GM12878 (cell line): ENCODE measurements around the gene CHCHD1. TPM values are rescaled to one million over a fixed set of nuclear protein-coding genes. Genes with fewer than 3 reads are reported as not detected.

Experiments
- ATAC-seq: fragments of 200-7000 bp; cut with Tn5 transposase; 3 replicates; pipeline ENCODE4 v1.9.1; 2020; ENCODE audit warnings: mild to moderate bottlenecking, moderate library complexity
- BruUV-seq: library from RNA; stranded (reverse); fragments of 400-500 nt; replicated peaks from 2 replicates; lab custom pipeline; 2021; lab: Mats Ljungman, UMichigan
- CTCF ChIA-PET: fragments of 300-600 bp; sonication (Branson Sonifier 250); formaldehyde crosslinking; extraction: SDS; loops from one replicate; lab custom pipeline; 2021; ENCODE audit warnings: inconsistent platforms; lab: Yijun Ruan, JAX
- POLR2A ChIA-PET: fragments of 350-600 bp; formaldehyde crosslinking; extraction: SDS; loops from one replicate; lab custom pipeline; 2021; ENCODE audit warnings: inconsistent platforms; lab: Charles Lee
- RAD21 ChIA-PET: fragments of 300-600 bp; sonication (Branson Sonifier 250); formaldehyde crosslinking; loops from one replicate; lab custom pipeline; 2023; ENCODE audit warnings: antibody characterized with exemption; ENCODE audit not compliant: unreplicated experiment; lab: Charles Lee
- SMC1A ChIA-PET: fragments of 300-600 bp; sonication (Branson Sonifier 250); formaldehyde crosslinking; loops from one replicate; lab custom pipeline; 2023; ENCODE audit not compliant: unreplicated experiment, uncharacterized antibody; lab: Charles Lee
- DNase-seq: peaks from one replicate; pipeline ENCODE4 v3.0.0-alpha.2; 2011; ENCODE audit warnings: low read depth, low spot score
- FAIRE-seq: peaks from 3 replicates; lab custom pipeline; 2011; peaks lifted over from hg19 to GRCh38; lab: Jason Lieb, UNC
- H2AFZ ChIP-seq: 2 replicates; pipeline ENCODE4 v1.6.0; 2011; ENCODE audit warnings: low read depth, low read length, control low read depth; ENCODE audit not compliant: control insufficient read depth
- H3K27ac ChIP-seq: 2 replicates; pipeline ENCODE4 v1.5.1; 2011; ENCODE audit warnings: control low read depth; ENCODE audit not compliant: control insufficient read depth, insufficient read depth
- H3K27me3 ChIP-seq, 2 experiments: replicated peaks in 1 of 2; 2 replicates each; pipeline versions ENCODE4 v1.6.0 to v1.6.1; 2011; ENCODE audit warnings: low read length in 1 of 2; ENCODE audit not compliant: control insufficient read depth in 2 of 2, insufficient read depth in 2 of 2
- H3K36me3 ChIP-seq, 2 experiments: 2 replicates each; pipeline ENCODE4 v1.5.1; 2011; ENCODE audit warnings: low read length in 1 of 2; ENCODE audit not compliant: control insufficient read depth in 2 of 2, insufficient read depth in 2 of 2
- H3K4me1 ChIP-seq: 2 replicates; pipeline ENCODE4 v1.6.1; 2011; ENCODE audit warnings: mild to moderate bottlenecking, low read length, moderate library complexity, mixed read lengths; ENCODE audit not compliant: control insufficient read depth, insufficient read depth
- H3K4me2 ChIP-seq: 2 replicates; pipeline ENCODE4 v1.6.0; 2011; ENCODE audit warnings: control low read depth; ENCODE audit not compliant: control insufficient read depth, insufficient read depth
- H3K4me3 ChIP-seq: fragments of 200-600 bp; sonication (generic); 2 replicates; pipeline ENCODE4 v1.5.1; 2016
- H3K79me2 ChIP-seq: 2 replicates; pipeline ENCODE4 v1.6.0; 2011; ENCODE audit warnings: low read length; ENCODE audit not compliant: control insufficient read depth, insufficient read depth
- H3K9ac ChIP-seq: 2 replicates; pipeline ENCODE4 v1.8.0; 2011; ENCODE audit warnings: low read length, control low read depth, mixed read lengths; ENCODE audit not compliant: control insufficient read depth, insufficient read depth
- H3K9me3 ChIP-seq: replicated peaks from 3 replicates; pipeline ENCODE4 v1.5.1; 2011; ENCODE audit warnings: mild to moderate bottlenecking, low read length; ENCODE audit not compliant: control insufficient read depth, insufficient read depth
- H4K20me1 ChIP-seq: 2 replicates; pipeline ENCODE4 v1.6.0; 2011; ENCODE audit not compliant: control insufficient read depth, insufficient read depth
- CHD4 ChIP-seq: fragments of 200-600 bp; sonication (generic); IDR thresholded peaks from 2 replicates; pipeline ENCODE4 v1.6.1; 2016; ENCODE audit warnings: mild to moderate bottlenecking
- EED ChIP-seq: sonication (generic); IDR thresholded peaks from 2 replicates; pipeline ENCODE4 v1.6.1; 2016; ENCODE audit warnings: antibody characterized with exemption, low read depth
- ETV6 ChIP-seq, 2 experiments: fragments of 450-650 bp in 1 of 2; IDR thresholded peaks in 1 of 2; conservative IDR thresholded peaks in 1 of 2; 2 replicates each; pipeline ENCODE4 v1.6.1; 2014; ENCODE audit warnings: antibody characterized with exemption in 1 of 2, borderline replicate concordance in 1 of 2, low read depth in 1 of 2, mild to moderate bottlenecking in 1 of 2, moderate library complexity in 1 of 2
- GATAD2B ChIP-seq: fragments of 450-650 bp; conservative IDR thresholded peaks from 2 replicates; pipeline ENCODE4 v1.6.1; 2017; ENCODE audit warnings: low read depth, mild to moderate bottlenecking, moderate library complexity
- LARP7 ChIP-seq: fragments of 450-650 bp; IDR thresholded peaks from 2 replicates; pipeline ENCODE4 v1.6.1; 2017; ENCODE audit warnings: mild to moderate bottlenecking
- MXI1 ChIP-seq: fragments of 150-350 bp; IDR thresholded peaks from 2 replicates; pipeline ENCODE4 v1.6.1; 2011; ENCODE audit warnings: low read depth, mild to moderate bottlenecking, inconsistent platforms, low read length, improper control_type of control experiment
- NFYA ChIP-seq: IDR thresholded peaks from 2 replicates; pipeline ENCODE4 v1.6.1; 2011; ENCODE audit warnings: low read depth, mild to moderate bottlenecking, low read length, improper control_type of control experiment, borderline replicate concordance
- NR2C1 ChIP-seq: fragments of 450-650 bp; IDR thresholded peaks from 2 replicates; pipeline ENCODE4 v1.6.1; 2017; ENCODE audit warnings: antibody characterized with exemption, mild to moderate bottlenecking, moderate library complexity
- NR2F1 ChIP-seq: fragments of 450-650 bp; conservative IDR thresholded peaks from 2 replicates; pipeline ENCODE4 v1.6.1; 2017; ENCODE audit warnings: mild to moderate bottlenecking
- POU2F2 ChIP-seq: IDR thresholded peaks from 3 replicates; pipeline ENCODE4 v1.6.1; 2011; ENCODE audit warnings: low read depth, mild to moderate bottlenecking, low read length, borderline replicate concordance
- RBBP5 ChIP-seq: fragments of 200-600 bp; sonication (generic); conservative IDR thresholded peaks from 2 replicates; pipeline ENCODE4 v1.6.1; 2016
- TARDBP ChIP-seq: IDR thresholded peaks from 2 replicates; pipeline ENCODE4 v1.6.1; 2016; ENCODE audit warnings: borderline replicate concordance
- YBX1 ChIP-seq: fragments of 450-650 bp; IDR thresholded peaks from 2 replicates; pipeline ENCODE4 v1.6.1; 2016; ENCODE audit warnings: antibody characterized with exemption
- WGBS: methylation state at CpG from one replicate; pipeline ENCODE4 v1.1.6; 2016; ENCODE audit warnings: low lambda C conversion rate; ENCODE audit not compliant: insufficient replicate concordance, insufficient coverage; ENCODE audit errors: missing lambda C conversion rate; 5-methylcytosine and 5-hydroxymethylcytosine counted together
- in situ Hi-C: fragments of 300-500 bp; cut with MboI; formaldehyde crosslinking; loops from 9 replicates; pipeline ENCODE4 v1.14.3; 2018; ENCODE audit warnings: mixed read lengths
- intact Hi-C: fragments of 100-400 bp; cut with micrococcal nuclease; formaldehyde crosslinking; loops from one replicate; pipeline ENCODE4 v1.14.2; 2022; ENCODE audit not compliant: unreplicated experiment
- polyA plus RNA-seq, 11 experiments: library from polyadenylated mRNA; depleted of rRNA in 4 of 11; unstranded in 6 of 11; stranded (reverse) in 5 of 11; fragments of >200 nt; fragmentation: Nextera tagmentation in 4 of 11; fragmentation: Illumina TruSeq in 1 of 11; extraction: Ambion mirVana in 4 of 11; extraction: Trizol in 1 of 11; gene quantifications; 1 replicate in 1 of 11; 2 replicates in 10 of 11; pipeline versions ENCODE4 v1.2.1 to v1.2.3, GENCODE V29; 2011 to 2016; ENCODE audit warnings: inconsistent platforms in 2 of 11, missing spikeins in 2 of 11, low read depth in 1 of 11
- total RNA-seq, 4 experiments: library from RNA; depleted of rRNA in 3 of 4; stranded (reverse); fragments of >200 nt in 3 of 4; fragmentation: Illumina TruSeq in 1 of 4; extraction: Trizol in 1 of 4; gene quantifications; 2 replicates each; pipeline versions ENCODE4 v1.2.1 to v1.2.3, GENCODE V29; 2013 to 2021
- TF ChIP-seq, protein P1 (sequence below): IDR thresholded peaks from 2 replicates; pipeline ENCODE4 v1.6.1; 2012; ENCODE audit warnings: low read depth, low read length, improper control_type of control experiment
- TF ChIP-seq, protein P2 (sequence below): fragments of 450-650 bp; IDR thresholded peaks from 2 replicates; pipeline ENCODE4 v1.6.1; 2016; ENCODE audit warnings: mild to moderate bottlenecking
- TF ChIP-seq, protein P3 (sequence below): fragments of 450-650 bp; IDR thresholded peaks from 2 replicates; pipeline ENCODE4 v1.6.1; 2017; ENCODE audit warnings: mild to moderate bottlenecking, low read depth, inconsistent platforms; ENCODE audit not compliant: poor library complexity, severe bottlenecking
- TF ChIP-seq, protein P4 (sequence below): fragments of 450-650 bp; IDR thresholded peaks from 2 replicates; pipeline ENCODE4 v1.6.1; 2017; ENCODE audit warnings: low read depth, mild to moderate bottlenecking, moderate library complexity

CHCHD1 gene
- total and polyA plus RNA-seq, 10 of the 15 experiments (the other 5 are each of a cell fraction or from before 2014, with no cell fraction given), result 35.0 to 132 (median 70.0) TPM

DNA sequence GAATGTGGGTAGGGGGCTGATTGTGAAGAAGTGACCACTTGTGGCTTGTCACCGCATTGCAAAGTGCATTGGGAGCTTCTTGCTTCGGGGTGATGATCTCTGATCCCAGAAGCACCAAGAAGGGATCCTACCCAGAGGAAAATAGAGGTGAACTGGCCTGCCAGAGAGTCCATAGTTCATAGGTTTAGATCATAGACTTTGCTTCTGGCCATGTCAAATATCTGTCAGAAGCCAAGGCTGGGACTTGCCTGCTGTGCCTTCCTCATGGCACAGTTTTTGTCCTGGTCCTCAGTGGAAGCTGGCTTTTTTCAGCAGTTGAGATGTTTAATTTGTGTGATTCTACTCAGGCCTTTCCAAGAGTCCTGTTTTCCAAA, 4.7 kb downstream of the CHCHD1 start:
- 0% methylated on average over 2 of the region's 2 CpGs for WGBS
- Histone ChIP-seq H3K27me3 (no peaks in the 10 kb centered on the region), H3K4me2 (peak overlapping the region; percentile 79), H4K20me1 (peaks cover 4% of the 10 kb centered on the region; the same call in 1 of the 2 replicates), H3K79me2 (peaks cover 59% of the 10 kb centered on the region), H3K9ac (peak overlapping the region; percentile 84), H3K4me3 (peak overlapping the region; percentile 91), H3K27ac (0 out of 2 replicates have a peak overlapping the region, but pooled peaks have one; percentile 25), H3K36me3 (peaks cover 5 to 7% of the 10 kb centered on the region in 2 experiments), H3K9me3 (no peaks in the 10 kb centered on the region), H2AFZ (no peak overlapping the region), H3K4me1 (peaks cover 10% of the 10 kb centered on the region)
- ATAC-seq (no peak), DNase-seq (no peak), FAIRE-seq (no peak)
- BruUV-seq, result no TSS peak
- POLR2A ChIA-PET, result interaction anchor here (0.6 to 4.6 kb wide), 7 partner anchors 9 to 133 kb away, joined by 4 to 40 read pairs (median 4); a partner anchor contains a TSS
- SMC1A ChIA-PET, result interaction anchor here (1.0 to 2.8 kb wide), 7 partner anchors 10 to 40 kb away, joined by 3 to 15 read pairs (median 5); a partner anchor contains a TSS
- intact Hi-C loops (loop anchor here (10.0 kb wide), 1 partner anchor 132 kb away; the partner anchor contains the start of gene SYNPO2L), in situ Hi-C loops (no loop called here)
- RAD21 ChIA-PET, result interaction anchor here (0.8 to 2.0 kb wide), 8 partner anchors 11 to 257 kb away, joined by 3 to 12 read pairs (median 3); partner anchors contain the start of gene SEC24C
- CTCF ChIA-PET, result interaction anchor here (0.9 to 1.5 kb wide), 3 partner anchors 12 to 27 kb away, joined by 3 to 6 read pairs (median 5); no protein-coding TSS in a partner anchor
- TF ChIP-seq GATAD2B, result no peak
- TF ChIP-seq RBBP5, result no peak
- TF ChIP-seq ETV6 (conservative IDR thresholded peaks at IDR 0.05 in 1 of 2, IDR thresholded peaks at IDR 0.05 in 1 of 2; ENCODE audit: borderline replicate concordance in 1 of 2, low read depth in 1 of 2), result no peak
- TF ChIP-seq NR2F1, result no peak
- TF ChIP-seq, protein P1, sequence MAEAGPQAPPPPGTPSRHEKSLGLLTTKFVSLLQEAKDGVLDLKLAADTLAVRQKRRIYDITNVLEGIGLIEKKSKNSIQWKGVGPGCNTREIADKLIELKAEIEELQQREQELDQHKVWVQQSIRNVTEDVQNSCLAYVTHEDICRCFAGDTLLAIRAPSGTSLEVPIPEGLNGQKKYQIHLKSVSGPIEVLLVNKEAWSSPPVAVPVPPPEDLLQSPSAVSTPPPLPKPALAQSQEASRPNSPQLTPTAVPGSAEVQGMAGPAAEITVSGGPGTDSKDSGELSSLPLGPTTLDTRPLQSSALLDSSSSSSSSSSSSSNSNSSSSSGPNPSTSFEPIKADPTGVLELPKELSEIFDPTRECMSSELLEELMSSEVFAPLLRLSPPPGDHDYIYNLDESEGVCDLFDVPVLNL, result no peak
- no peak for TF ChIP-seq NFYA
- TF ChIP-seq LARP7, result no peak
- no peak for TF ChIP-seq POU2F2
- TF ChIP-seq, protein P2, sequence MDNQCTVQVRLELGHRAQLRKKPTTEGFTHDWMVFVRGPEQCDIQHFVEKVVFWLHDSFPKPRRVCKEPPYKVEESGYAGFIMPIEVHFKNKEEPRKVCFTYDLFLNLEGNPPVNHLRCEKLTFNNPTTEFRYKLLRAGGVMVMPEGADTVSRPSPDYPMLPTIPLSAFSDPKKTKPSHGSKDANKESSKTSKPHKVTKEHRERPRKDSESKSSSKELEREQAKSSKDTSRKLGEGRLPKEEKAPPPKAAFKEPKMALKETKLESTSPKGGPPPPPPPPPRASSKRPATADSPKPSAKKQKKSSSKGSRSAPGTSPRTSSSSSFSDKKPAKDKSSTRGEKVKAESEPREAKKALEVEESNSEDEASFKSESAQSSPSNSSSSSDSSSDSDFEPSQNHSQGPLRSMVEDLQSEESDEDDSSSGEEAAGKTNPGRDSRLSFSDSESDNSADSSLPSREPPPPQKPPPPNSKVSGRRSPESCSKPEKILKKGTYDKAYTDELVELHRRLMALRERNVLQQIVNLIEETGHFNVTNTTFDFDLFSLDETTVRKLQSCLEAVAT, result no peak
- no peak for TF ChIP-seq CHD4
- TF ChIP-seq, protein P3, sequence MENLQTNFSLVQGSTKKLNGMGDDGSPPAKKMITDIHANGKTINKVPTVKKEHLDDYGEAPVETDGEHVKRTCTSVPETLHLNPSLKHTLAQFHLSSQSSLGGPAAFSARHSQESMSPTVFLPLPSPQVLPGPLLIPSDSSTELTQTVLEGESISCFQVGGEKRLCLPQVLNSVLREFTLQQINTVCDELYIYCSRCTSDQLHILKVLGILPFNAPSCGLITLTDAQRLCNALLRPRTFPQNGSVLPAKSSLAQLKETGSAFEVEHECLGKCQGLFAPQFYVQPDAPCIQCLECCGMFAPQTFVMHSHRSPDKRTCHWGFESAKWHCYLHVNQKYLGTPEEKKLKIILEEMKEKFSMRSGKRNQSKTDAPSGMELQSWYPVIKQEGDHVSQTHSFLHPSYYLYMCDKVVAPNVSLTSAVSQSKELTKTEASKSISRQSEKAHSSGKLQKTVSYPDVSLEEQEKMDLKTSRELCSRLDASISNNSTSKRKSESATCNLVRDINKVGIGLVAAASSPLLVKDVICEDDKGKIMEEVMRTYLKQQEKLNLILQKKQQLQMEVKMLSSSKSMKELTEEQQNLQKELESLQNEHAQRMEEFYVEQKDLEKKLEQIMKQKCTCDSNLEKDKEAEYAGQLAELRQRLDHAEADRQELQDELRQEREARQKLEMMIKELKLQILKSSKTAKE, result no peak
- no peak for TF ChIP-seq TARDBP
- TF ChIP-seq MXI1, result no peak
- TF ChIP-seq, protein P4, sequence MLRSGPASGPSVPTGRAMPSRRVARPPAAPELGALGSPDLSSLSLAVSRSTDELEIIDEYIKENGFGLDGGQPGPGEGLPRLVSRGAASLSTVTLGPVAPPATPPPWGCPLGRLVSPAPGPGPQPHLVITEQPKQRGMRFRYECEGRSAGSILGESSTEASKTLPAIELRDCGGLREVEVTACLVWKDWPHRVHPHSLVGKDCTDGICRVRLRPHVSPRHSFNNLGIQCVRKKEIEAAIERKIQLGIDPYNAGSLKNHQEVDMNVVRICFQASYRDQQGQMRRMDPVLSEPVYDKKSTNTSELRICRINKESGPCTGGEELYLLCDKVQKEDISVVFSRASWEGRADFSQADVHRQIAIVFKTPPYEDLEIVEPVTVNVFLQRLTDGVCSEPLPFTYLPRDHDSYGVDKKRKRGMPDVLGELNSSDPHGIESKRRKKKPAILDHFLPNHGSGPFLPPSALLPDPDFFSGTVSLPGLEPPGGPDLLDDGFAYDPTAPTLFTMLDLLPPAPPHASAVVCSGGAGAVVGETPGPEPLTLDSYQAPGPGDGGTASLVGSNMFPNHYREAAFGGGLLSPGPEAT, result no peak
- TF ChIP-seq NR2C1, result no peak
- no peak for TF ChIP-seq EED
- TF ChIP-seq YBX1, result no peak
